IPS-18c (cell line): ENCODE data around the gene DAB2IP.

ENCODE experiments used
- H3K4me3 ChIP-seq: 2 replicates; pipeline ENCODE4 v1.7.0; 2013; ENCODE audit warnings: low read depth, mild to moderate bottlenecking, low read length, moderate library complexity; ENCODE audit not compliant: insufficient read depth
- H3K9me3 ChIP-seq: one replicate; pipeline ENCODE4 v1.6.1; 2013; ENCODE audit warnings: mild to moderate bottlenecking, low read length, moderate library complexity; ENCODE audit not compliant: control insufficient read depth, insufficient read depth

DAB2IP gene

DNA sequence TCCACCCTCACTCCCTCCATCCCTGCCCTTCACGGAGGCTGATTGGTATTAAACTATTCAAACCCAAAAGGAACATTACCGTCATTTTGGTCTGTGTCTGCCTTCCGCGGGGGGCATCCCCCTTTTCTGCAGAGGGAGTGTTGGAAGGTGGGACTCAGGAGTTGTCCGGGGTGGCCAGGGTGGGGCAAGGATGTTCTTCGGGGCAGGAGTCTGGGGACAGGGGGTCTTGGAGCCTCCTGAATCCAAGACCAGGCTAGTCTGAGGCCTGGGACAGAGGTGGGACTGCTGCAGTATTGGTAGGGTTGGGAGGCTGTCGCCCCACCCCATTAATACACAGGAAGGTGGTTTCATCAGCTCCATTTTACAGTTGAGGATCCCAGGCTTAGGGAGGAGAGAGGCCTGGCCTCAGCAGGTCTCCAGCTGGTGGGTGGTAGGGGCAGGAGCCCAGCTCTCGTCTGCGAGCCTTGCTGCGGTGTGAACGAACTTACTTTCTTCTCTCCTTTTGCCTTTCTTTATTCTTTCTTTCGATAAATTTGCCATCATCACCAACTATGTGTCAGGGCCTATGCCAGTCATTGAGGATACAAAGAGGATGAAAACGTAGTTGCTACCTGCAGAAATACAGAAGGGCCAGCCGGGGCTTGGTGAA lies 33.8 kb downstream of the DAB2IP start:
- Histone ChIP-seq H3K4me3 (no peak overlapping the region), H3K9me3 (no peaks in the 10 kb centered on the region)

DNA sequence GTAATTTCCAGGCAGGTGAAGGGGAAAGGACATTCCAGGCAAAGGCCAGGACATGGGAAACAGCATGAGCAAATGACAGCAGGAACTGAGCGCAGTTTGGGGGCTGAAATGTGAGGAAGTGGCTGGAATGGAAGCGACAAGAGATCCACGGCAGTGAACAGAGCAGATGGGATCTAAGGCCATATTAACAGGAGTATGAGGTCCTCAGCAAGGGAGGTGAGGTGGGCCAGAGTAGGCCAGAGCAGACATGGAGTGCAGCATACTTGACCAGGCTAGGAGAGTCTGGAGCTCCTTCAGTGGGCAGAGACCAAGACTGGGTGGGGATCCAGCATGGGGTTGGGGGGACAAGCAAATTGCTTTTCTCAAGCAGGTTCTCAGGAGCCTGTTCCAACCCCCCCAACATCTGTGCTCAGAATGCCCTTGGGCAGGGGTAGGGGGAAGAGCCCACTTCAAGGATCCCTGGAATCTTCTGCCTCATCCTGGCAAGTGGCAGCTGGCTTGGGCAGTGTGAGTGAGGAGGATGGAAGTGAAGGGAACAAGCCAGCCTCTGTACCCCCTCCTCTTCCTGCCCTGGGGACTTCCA lies 34.5 kb downstream of the DAB2IP start:
- H3K9me3 ChIP-seq = no peaks in the 10 kb centered on the region
- H3K4me3 ChIP-seq = no peak overlapping the region

DNA sequence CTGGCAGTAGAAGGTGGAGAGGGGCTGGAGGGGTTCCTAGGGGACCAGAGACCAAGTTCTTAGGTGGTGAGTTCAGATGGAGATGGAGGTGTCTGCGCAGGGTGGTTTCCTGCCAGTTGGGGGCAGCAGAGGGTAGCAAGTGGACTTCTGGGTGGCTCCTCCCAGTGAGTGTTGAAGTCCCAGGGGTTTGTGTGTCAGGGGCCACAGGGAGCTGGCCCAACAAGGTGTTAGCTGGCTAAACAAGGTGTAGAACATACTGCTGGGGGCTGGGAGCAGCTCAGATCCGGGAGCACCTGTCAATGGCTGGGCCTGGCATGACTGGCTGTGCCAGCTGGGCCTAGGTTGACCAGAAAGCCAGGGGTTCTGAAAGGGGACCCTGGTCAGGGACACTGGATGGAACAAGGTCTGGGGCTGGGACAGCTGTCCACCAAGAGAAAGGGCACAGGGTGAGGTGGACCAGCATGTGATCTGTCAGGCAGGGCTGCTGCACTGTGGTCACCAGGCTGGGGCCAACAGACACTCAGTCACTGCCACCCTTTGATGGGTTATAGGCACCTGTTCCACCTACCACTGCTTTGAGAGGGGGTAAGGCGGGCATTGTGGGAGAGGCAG lies 35.6 kb downstream of the DAB2IP start:
- Histone ChIP-seq H3K4me3 (no peak overlapping the region), H3K9me3 (no peaks in the 10 kb centered on the region)

DNA sequence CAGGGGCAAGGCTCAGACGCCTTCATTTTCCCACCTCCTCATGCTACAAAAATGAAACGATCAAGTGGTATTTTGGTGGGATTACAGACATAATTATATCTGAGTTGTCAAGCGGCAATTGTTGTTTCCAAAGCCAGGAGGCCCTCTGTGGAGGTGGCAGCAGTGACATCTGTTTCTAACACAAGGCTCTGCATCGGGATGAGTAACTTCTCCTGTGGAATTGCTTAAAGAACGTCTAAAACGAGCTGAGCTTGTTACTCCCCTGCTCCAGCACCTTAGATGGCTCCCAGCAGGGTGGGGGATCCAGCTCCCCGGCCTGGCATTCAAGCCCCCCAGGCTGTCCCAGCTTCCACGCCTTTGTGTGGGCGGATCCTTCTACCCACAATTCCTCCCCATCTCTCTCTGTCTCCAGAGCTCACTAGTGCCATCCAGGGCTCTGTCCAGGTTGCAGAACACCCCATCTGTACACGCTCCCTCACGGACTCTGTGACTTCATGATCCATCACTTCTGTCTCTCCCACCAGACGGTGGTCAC lies 36.8 kb downstream of the DAB2IP start:
- Histone ChIP-seq H3K4me3 (no peak overlapping the region), H3K9me3 (no peaks in the 10 kb centered on the region)

DNA sequence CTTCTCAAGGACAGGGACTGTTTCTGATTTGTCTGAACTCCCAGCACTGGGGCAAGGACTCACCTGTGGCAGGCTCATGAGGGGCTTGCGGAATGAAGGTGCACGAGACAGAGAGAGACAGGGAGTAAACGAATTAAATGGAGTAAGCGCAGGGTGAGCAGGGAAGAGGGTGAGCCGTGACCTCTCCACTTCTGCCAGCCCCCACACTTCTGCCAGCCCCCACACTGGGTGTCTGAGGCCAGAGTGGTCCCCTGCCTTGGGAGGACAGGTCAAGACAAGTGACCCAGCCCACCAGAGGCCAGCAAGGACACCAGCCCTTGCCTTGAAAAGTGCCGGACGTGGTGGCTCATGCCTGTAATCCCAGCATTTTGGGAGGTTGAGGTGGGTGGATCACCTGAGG lies 37.2 kb downstream of the DAB2IP start:
- H3K9me3 ChIP-seq = no peaks in the 10 kb centered on the region
- H3K4me3 ChIP-seq = no peak overlapping the region

DNA sequence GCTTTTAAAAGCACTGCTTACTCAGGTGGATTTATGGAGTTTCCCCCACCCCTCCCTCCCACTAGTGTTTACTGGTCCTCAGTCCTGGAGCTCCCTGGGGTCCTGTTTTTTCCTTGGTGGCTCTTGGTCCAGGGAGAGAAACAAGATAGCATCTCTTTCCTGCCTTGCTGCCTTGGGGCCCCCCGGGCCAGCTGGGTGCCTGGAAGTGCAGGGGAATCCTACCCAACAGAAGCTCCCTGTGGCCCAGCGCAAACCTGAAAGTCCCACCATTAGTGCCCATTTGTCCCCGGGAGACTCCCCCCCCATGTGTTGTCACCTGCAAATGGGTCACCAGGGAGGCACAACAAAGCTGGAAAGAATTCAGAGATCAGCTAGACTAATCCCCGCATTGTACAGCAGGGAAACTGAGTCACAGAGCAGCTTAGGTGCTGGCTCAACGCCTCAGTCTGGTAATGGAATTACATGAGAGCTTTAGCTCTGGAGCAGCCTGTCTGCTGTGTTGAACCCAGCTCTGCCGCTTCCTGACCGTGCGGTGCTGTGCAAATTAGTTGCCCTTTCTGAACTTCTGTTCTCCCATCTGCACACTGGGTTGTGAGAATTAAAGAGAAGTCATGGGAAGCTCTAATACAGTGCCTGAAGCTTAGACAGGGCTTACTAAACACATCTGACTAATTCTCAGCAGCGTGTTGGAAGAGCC lies 38.2 kb downstream of the DAB2IP start:
- no peaks in the 10 kb centered on the region for H3K9me3 ChIP-seq
- no peak overlapping the region for H3K4me3 ChIP-seq

DNA sequence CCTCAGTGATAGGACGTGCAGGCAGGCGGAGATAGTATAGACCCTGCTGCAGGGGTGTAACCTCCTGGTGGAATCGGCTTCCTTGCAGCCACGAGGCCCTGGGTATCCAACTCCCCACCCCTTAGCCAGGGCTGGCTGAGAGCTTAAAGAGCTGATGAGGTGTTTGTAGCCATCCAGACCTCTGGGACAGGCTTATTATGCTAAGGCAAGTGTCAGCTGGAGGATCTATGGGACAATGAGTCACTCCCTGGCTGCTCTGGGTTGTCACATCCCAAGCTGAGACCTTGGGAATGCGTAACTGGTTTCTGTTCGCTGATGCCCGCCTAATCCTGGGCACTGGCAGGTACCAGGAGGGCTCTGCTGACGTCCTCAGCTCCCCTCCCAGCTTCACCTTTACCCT lies 38.9 kb downstream of the DAB2IP start:
- no peak overlapping the region for H3K4me3 ChIP-seq
- no peaks in the 10 kb centered on the region for H3K9me3 ChIP-seq

DNA sequence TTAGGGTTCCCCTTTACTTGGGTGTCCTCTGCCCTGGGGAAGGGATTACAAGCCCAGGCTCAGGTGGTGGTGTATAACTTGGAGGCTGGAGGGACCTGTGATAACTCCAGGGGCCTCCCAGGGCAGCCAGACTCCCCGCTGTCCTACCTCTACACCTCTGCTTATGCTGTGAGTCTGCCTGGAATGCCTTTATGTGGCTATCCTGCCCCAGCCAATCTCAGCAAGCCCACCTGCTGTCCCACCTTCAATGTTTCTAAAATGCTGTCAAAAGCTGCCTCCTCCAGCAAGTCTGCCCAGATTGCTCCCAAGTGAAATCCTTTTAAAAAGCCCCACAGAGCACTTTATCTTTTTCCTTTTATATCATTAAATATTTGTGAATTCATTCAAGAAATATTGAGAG lies 39.3 kb downstream of the DAB2IP start:
- no peak overlapping the region for H3K4me3 ChIP-seq
- H3K9me3 ChIP-seq = no peaks in the 10 kb centered on the region

DNA sequence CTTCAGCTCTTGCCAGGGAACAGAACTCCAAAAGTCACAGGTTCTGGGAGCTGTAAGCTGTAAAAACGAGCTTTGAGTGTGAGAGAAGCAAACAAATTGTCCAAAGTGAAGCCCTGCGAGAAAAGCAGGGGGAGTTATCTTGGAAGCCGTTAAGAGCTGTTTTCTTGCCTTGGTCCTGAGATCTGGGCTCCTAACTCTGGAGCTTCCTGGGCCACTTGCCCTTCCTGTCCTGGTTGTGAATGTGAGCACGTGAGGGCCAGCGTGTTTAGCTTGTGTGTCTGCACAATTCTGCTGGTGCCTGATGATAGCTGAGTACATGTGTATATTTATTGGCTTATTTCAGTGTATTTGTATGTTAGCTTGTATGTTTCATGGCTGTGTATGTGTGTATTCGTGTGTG lies 40.5 kb downstream of the DAB2IP start:
- Histone ChIP-seq H3K9me3 (no peaks in the 10 kb centered on the region), H3K4me3 (no peak overlapping the region)

DNA sequence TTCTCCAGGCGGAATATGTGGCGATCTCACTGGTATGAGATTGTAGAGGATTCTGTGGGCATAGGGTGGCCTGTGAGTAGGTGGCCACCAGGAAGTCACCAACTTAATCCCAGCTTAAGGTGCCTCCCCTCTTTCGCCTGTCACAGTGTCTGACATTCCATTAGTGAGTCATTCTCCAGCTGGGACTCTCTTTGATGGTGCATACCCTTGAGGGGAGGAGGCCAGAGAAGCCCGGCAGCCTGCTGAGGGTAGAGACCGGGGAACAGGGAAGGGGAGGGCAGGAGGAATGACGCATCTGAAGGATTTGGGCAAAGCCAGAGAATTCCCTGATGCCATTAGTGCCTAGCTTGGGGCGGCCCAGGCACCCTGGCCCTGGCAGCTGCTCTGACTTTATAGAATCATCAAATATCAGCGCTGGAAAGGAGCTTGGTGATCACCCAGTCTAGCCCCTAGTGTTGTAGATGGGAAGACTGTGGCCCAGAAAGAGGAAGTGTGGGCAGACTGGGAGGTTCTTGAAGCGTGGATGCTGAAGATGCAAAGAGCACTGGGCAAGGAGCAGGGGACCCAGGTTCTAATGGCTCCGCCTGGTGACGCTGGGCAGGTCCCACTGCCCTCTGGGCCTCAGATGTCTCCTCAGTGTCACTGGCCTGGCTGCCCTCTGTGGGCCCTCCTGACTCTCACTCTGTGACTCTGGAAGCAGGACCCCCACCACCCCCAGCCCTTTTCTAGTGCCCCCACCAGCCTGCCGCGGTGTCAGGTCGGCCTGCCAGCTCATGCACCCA lies 41.4 kb downstream of the DAB2IP start:
- H3K4me3 ChIP-seq = no peak overlapping the region

DNA sequence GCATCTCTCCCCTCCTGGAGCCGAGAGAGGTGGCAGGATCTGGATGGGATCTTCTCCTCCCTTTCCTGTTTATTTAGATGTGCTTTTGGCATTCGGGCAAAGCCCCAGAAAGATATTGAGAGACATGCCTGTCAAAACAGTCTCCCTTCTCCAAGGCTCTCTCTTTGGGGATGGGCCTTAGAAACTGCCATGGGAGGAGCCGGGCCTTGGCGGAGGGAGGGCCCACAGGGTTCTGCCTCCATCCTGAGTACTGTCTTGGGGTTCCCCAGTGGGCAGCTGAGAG lies 41.9 kb downstream of the DAB2IP start:
- H3K9me3 ChIP-seq = no peaks in the 10 kb centered on the region
- H3K4me3 ChIP-seq = no peak overlapping the region

More for the DNA sequence above, 41.4 kb downstream of the DAB2IP start:
- no peaks in the 10 kb centered on the region for H3K9me3 ChIP-seq

DNA sequence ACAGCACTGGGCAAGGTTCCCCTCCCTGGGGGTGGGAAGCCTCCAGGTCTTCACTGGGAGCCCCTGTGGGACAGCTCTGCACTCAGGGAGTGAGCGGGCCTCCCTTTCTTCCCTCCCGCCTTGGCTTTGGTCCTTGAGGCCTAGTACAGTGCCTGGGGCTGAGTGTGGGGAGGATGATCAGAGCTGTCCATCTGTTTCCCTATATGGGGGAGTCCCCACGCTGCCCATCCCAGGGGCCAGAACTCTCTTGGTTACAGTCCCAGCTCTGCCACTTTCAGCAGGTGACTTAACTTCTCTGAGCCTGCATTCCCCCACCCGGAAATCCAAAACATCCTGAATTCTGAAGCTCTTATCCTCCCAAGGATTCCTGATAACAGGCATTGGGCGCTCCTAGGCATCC lies 42.6 kb downstream of the DAB2IP start:
- no peaks in the 10 kb centered on the region for H3K9me3 ChIP-seq
- no peak overlapping the region for H3K4me3 ChIP-seq

DNA sequence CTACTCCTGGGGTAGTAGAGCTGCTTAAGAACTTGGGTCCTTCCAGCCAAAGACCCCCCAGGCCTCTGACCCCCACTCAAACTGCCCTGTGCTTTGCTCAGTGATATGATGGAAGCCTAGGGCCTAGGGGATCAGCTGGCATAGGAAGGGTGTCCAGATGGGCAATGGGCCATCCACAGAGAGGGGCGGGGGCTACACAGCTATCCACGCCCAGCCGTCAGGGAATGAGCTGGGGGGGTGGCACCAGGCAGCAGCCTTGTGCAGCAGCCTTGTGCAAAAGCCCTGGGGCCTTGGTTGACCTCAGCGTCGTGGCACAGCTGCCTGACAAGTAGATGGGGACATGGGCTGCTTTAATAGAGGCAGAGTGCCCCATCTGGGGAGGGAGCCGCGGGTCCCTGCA lies 43.2 kb downstream of the DAB2IP start:
- Histone ChIP-seq H3K4me3 (no peak overlapping the region), H3K9me3 (no peaks in the 10 kb centered on the region)

DNA sequence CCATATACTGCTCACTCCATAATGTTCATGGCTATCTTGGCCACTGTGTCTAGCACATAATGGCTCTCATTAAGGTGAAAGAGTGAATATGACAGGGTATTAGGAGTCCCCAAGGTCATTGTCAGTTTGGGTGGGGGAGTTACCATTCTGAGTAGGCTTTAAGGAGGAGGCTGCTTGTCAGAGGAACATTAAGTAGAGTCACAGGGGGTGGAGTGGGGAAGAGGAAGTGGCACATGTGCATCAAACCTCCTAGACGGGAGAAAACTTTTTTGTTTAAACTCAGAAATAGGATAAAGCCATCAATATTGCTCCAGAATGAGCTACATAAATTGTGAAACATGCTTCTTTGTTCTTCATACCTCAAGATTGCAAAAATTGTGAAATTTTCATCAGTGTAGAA lies 45.5 kb downstream of the DAB2IP start:
- no peaks in the 10 kb centered on the region for H3K9me3 ChIP-seq

DNA sequence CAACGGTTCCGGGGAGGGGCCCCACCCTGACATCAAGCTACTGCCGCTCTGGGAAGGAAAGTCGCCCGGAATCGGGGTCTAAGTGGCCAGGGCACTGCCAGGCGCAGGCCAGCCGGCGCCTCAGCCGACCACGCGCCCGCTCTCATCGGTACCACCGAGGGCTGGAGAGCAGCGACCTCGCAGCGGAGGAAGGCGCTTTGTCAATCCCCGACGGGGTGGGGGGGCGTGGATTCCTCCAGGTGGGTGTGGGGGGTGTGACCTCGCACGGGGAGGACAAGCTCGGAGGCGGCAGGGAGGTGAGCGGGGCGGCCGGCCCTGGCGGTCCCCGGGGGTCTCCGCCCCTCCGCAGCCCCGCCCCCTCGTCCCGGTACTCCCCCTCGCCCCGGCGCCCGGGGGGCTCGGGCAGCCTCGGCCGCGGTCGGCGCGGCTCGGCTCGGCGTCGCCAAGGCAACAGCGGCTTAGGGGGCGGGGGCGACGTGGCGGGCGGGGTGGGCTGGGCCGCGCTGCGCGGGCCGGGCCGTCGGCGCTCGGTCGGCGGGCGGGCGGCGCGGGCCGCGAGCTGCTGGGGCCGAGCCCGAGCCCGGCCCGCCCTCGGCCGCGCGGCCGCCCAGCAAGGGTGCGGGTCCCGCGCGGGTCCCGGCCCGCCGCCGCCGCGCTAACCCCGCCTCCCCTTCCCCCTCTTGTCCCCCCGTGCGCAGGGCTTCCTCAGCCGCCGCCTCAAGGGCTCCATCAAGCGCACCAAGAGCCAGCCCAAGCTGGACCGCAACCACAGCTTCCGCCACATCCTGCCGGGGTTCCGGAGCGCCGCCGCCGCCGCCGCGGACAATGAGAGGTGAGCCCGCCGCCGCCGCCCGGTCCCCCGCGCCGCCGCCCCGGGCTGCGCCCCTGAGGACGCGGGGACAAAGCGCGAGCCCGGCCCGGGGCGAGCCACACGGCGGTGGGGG lies 47.5 kb downstream of the DAB2IP start:
- H3K4me3 ChIP-seq = peak overlapping the region; percentile 60
- no peaks in the 10 kb centered on the region for H3K9me3 ChIP-seq

More for the DNA sequence above, 45.5 kb downstream of the DAB2IP start:
- H3K4me3 ChIP-seq = no peak overlapping the region

DNA sequence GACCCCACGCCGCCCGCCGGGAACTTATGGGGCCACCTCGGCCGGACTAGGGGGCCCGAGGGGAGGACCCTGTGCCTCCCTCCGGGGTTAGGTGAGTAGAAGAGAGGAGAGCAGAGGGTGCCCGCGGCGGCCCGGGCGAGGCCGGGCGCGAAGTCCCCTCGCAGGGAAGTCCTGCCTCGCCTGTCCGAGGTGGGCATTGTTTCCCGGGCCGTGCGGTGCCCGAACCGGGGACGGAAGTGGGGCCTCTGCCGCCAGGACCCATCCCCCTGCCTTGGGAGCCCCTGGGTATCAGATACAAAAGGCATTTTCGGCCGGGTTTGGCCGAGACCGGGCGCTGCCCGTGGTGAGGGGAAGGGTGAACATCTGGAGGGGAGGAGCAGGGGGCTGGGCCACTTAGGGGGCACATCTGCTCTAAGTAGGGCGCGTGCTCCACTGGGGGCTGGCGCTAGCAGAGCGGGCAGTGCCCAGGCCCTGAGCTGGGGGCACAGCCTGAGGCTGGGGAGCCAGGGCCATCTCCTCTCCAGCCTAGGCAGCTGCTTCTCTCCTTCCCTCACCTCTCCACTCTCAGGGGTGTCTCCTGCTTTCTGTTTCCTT lies 48.2 kb downstream of the DAB2IP start:
- H3K4me3 ChIP-seq = peak overlapping the region; percentile 60
- H3K9me3 ChIP-seq = no peaks in the 10 kb centered on the region
